Neuronal stem cell (in vitro differentiated cells): ENCODE measurements around the gene RRAD.

Experiments
- DNase-seq: peaks from one replicate; pipeline ENCODE4 v3.0.0-alpha.2; 2013; ENCODE audit warnings: low spot score
- H2AFZ ChIP-seq: one replicate; pipeline ENCODE4 v1.6.1; 2013; ENCODE audit warnings: mild to moderate bottlenecking, low read length, inconsistent platforms
- H2AK5ac ChIP-seq: 2 replicates; pipeline ENCODE4 v1.6.1; 2013; ENCODE audit warnings: low read depth, mild to moderate bottlenecking, inconsistent platforms, low read length, moderate library complexity, mixed read lengths
- H2BK120ac ChIP-seq: 2 replicates; pipeline ENCODE4 v1.6.1; 2013; ENCODE audit warnings: low read depth, mild to moderate bottlenecking, inconsistent platforms, low read length, moderate library complexity, mixed read lengths
- H2BK12ac ChIP-seq: one replicate; pipeline ENCODE4 v1.6.1; 2013; ENCODE audit warnings: low read length, inconsistent platforms
- H2BK15ac ChIP-seq: 2 replicates; pipeline ENCODE4 v1.6.1; 2013; ENCODE audit warnings: mild to moderate bottlenecking, low read length, inconsistent platforms, mixed read lengths
- H2BK5ac ChIP-seq: one replicate; pipeline ENCODE4 v1.6.1; 2013; ENCODE audit warnings: inconsistent platforms, mild to moderate bottlenecking, low read length, moderate library complexity
- H3K14ac ChIP-seq: one replicate; pipeline ENCODE4 v1.6.1; 2013; ENCODE audit warnings: low read length, inconsistent platforms
- H3K18ac ChIP-seq: 2 replicates; pipeline ENCODE4 v1.6.1; 2013; ENCODE audit warnings: low read length, inconsistent platforms
- H3K23ac ChIP-seq: 2 replicates; pipeline ENCODE4 v1.6.1; 2013; ENCODE audit warnings: low read depth, mild to moderate bottlenecking, mixed read lengths, low read length, inconsistent platforms; ENCODE audit not compliant: poor library complexity
- H3K27ac ChIP-seq: replicated peaks from 3 replicates; pipeline ENCODE4 v1.5.1; 2013; ENCODE audit warnings: low read length, inconsistent platforms
- H3K27me3 ChIP-seq, 3 experiments: 2 replicates each; pipeline ENCODE4 v1.6.1; 2013; ENCODE audit warnings: low read length in 3 of 3, mild to moderate bottlenecking in 2 of 3, inconsistent platforms in 1 of 3, low read depth in 1 of 3, mixed read lengths in 1 of 3, moderate library complexity in 1 of 3; ENCODE audit not compliant: control insufficient read depth in 3 of 3, insufficient read depth in 3 of 3
- H3K36me3 ChIP-seq, 2 donors: replicated peaks in 1 of 2; 2 replicates each; pipeline ENCODE4 v1.6.1; 2013; ENCODE audit warnings: low read length in 2 of 2; ENCODE audit not compliant: control insufficient read depth in 2 of 2, insufficient read depth in 2 of 2
- H3K4ac ChIP-seq: 2 replicates; pipeline ENCODE4 v1.6.1; 2013; ENCODE audit warnings: inconsistent platforms, mild to moderate bottlenecking, low read length, moderate library complexity
- H3K4me1 ChIP-seq, 2 donors: 1 replicate in 1 of 2; 2 replicates in 1 of 2; pipeline ENCODE4 v1.6.1; 2013; ENCODE audit warnings: low read length in 2 of 2, low read depth in 1 of 2; ENCODE audit not compliant: control insufficient read depth in 2 of 2, insufficient read depth in 1 of 2
- H3K4me2 ChIP-seq: one replicate; pipeline ENCODE4 v1.6.1; 2013; ENCODE audit warnings: mild to moderate bottlenecking, low read length, inconsistent platforms; ENCODE audit not compliant: insufficient read depth, poor library complexity, severe bottlenecking
- H3K4me3 ChIP-seq, 2 donors: 2 replicates each; pipeline ENCODE4 v1.5.1; 2013; ENCODE audit warnings: low read length in 2 of 2, mild to moderate bottlenecking in 2 of 2, inconsistent platforms in 1 of 2, moderate library complexity in 1 of 2
- H3K79me1 ChIP-seq: one replicate; pipeline ENCODE4 v1.6.1; 2013; ENCODE audit warnings: low read depth, mild to moderate bottlenecking, inconsistent platforms, low read length, moderate library complexity
- H3K9ac ChIP-seq: one replicate; pipeline ENCODE4 v1.6.1; 2013; ENCODE audit warnings: mild to moderate bottlenecking, low read depth, low read length, inconsistent platforms; ENCODE audit not compliant: poor library complexity
- H3K9me3 ChIP-seq, 2 donors: replicated peaks in 1 of 2; 2 replicates each; pipeline versions ENCODE3 to v1.6.1; 2013; ENCODE audit warnings: low read length in 2 of 2, mild to moderate bottlenecking in 2 of 2, inconsistent platforms in 1 of 2, low read depth in 1 of 2, mixed read lengths in 1 of 2, moderate library complexity in 1 of 2; ENCODE audit not compliant: control insufficient read depth in 2 of 2, insufficient read depth in 1 of 2
- H4K8ac ChIP-seq: one replicate; pipeline ENCODE4 v1.6.1; 2013; ENCODE audit warnings: low read depth, mild to moderate bottlenecking, inconsistent platforms, low read length, moderate library complexity
- H4K91ac ChIP-seq: one replicate; pipeline ENCODE4 v1.6.1; 2013; ENCODE audit warnings: low read length, low read depth, mild to moderate bottlenecking, inconsistent platforms; ENCODE audit not compliant: poor library complexity
- WGBS, 2 donors: extraction: QIAGEN DNeasy Blood & Tissue Kit; methylation state at CpG; one replicate each; pipeline ENCODE4 v1.1.7; 2013; ENCODE audit warnings: missing lambda C conversion rate in 2 of 2, mixed read lengths in 1 of 2; ENCODE audit not compliant: insufficient read length in 2 of 2, insufficient replicate concordance in 1 of 2; ENCODE audit errors: extremely low coverage in 2 of 2; 5-methylcytosine and 5-hydroxymethylcytosine counted together

RRAD gene

DNA sequence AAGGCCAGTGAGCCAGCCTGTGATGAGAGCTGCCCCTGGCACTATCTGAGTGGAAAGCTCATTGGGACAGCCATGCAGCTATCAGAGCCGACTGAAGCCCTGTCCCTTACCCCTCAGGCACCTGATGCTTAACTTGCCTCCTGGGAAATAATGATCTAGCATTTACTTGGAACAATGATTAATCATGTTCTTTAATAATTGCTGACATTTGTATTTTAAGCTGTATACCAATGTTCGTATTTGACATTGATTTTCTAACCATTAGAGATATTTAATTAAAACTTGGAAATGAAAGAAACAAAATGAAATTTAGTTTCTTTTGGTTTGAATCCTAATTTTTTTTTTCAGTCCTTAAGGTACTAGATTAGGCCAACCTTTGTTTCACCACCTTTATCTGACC, 34.5 kb downstream of the RRAD start:
- Histone ChIP-seq H2BK12ac (no peak overlapping the region), H3K36me3 (peaks cover 4 to 15% of the 10 kb centered on the region in 2 donors), H4K8ac (no peak overlapping the region), H3K14ac (no peak overlapping the region), H3K27ac (no peak overlapping the region), H2AK5ac (no peak overlapping the region), H3K4me2 (no peak overlapping the region), H2BK120ac (no peak overlapping the region), H2BK5ac (no peak overlapping the region), H3K4me3 (no peak overlapping the region), H3K18ac (no peak overlapping the region), H3K79me1 (no peaks in the 10 kb centered on the region), H2BK15ac (no peak overlapping the region), H2AFZ (no peak overlapping the region), H3K23ac (no peak overlapping the region), H3K4me1 (no peaks in the 10 kb centered on the region), H3K4ac (no peak overlapping the region), H3K27me3 (peaks cover 0 to 2% (median 0%) of the 10 kb centered on the region in 3 experiments), H4K91ac (no peak overlapping the region), H3K9ac (no peak overlapping the region), H3K9me3 (no peaks in the 10 kb centered on the region)
- WGBS, 2 donors, result no CpG with 5 or more reads among the region's 2 CpGs
- DNase-seq, result no peak

DNA sequence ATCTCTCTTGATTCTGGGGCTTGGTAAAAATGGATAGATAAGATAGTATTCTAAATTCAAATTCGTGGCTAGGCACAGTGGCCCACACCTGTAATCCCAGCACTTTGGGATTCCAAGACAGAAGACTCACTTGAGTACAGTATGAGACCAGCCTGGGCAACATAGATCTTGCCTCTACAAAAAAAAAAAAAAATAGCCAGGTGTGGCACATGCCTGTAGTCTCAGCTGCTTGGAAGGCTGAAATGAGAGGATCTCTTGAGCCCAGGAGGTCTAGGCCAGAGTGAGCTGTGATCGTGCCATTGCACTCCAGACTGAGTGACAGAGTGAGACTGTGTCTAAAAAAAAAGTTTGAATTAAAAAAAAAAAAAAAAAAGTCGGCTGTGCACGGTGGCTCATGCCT, 35.7 kb downstream of the RRAD start:
- H3K27me3 ChIP-seq, result no peaks in the 10 kb centered on the region
- no peak overlapping the region for H2BK12ac ChIP-seq
- H3K36me3 ChIP-seq, result peaks cover 14 to 26% of the 10 kb centered on the region in 2 donors
- H3K79me1 ChIP-seq, result no peaks in the 10 kb centered on the region
- H2BK5ac ChIP-seq, result no peak overlapping the region
- WGBS, 2 donors, result no CpG with 5 or more reads among the region's 4 CpGs
- DNase-seq, result no peak
- no peak overlapping the region for H2AK5ac ChIP-seq
- H2BK15ac ChIP-seq, result no peak overlapping the region
- H3K4me3 ChIP-seq, result no peak overlapping the region
- H3K9me3 ChIP-seq, result peaks cover 0 to 3% of the 10 kb centered on the region in 2 donors
- H2AFZ ChIP-seq, result no peak overlapping the region
- no peak overlapping the region for H3K9ac ChIP-seq
- no peak overlapping the region for H3K23ac ChIP-seq
- no peaks in the 10 kb centered on the region for H3K4me1 ChIP-seq
- H3K4me2 ChIP-seq, result no peak overlapping the region
- no peak overlapping the region for H2BK120ac ChIP-seq
- H3K27ac ChIP-seq, result no peak overlapping the region
- no peak overlapping the region for H3K18ac ChIP-seq
- H3K4ac ChIP-seq, result no peak overlapping the region
- H4K8ac ChIP-seq, result no peak overlapping the region
- H3K14ac ChIP-seq, result no peak overlapping the region
- H4K91ac ChIP-seq, result no peak overlapping the region

DNA sequence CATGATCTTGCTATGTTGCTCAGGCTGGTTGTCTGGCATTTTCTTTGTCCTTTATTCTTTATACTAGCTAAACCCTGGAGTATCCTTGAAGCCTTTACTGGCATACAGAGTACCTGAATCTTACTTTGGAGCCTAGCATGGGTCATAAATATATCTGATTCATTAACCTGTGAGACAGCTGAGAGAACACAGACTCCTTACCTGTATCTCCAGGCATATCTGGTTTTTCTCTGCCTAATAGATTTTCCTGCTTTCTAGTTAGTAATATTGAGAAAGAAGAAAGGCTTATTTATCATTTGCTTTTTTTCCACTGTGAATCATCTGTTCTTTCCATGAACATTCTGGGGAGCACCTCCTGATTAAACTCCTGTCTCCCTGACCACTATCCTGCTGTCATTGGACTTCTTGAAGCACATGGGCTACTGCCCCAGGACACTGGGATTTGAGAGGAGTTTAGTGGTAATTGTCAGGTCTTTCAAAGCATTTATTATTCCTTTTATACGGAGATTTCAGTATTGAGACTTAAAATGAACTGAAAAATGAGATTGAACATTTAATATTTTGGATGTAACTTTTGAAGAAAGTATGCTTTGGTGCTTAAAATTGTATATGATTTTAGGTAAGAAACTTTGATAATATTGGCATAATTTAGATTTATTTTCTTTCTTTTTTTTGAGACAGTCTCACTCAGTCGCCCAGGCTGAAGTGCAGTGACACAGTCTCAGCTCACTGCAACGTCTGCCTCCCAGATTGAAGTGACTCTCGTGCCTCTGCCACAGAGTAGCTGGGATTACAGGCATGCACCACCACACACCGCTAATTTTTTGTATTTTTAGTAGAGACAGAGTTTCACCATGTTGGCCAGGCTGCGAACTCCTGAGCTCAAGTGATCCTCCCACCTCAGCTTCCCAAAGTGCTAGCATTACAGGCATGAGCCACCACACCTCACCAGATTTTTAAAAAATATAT, 36.4 kb downstream of the RRAD start:
- Histone ChIP-seq H2BK120ac (no peak overlapping the region), H3K18ac (no peak overlapping the region), H2BK15ac (no peak overlapping the region), H3K9me3 (peaks cover 0 to 3% of the 10 kb centered on the region in 2 donors), H3K27ac (no peak overlapping the region), H3K36me3 (peaks cover 19 to 32% of the 10 kb centered on the region in 2 donors), H3K23ac (no peak overlapping the region), H2AFZ (no peak overlapping the region), H3K79me1 (no peaks in the 10 kb centered on the region), H3K4me3 (no peak overlapping the region), H4K91ac (no peak overlapping the region), H2BK12ac (no peak overlapping the region), H2AK5ac (no peak overlapping the region), H3K4me1 (no peaks in the 10 kb centered on the region), H3K9ac (no peak overlapping the region), H3K14ac (no peak overlapping the region), H3K4ac (no peak overlapping the region), H3K4me2 (no peak overlapping the region), H4K8ac (no peak overlapping the region), H2BK5ac (no peak overlapping the region), H3K27me3 (no peaks in the 10 kb centered on the region)
- no peak for DNase-seq
- no CpG with 5 or more reads among the region's 6 CpGs for WGBS, 2 donors

DNA sequence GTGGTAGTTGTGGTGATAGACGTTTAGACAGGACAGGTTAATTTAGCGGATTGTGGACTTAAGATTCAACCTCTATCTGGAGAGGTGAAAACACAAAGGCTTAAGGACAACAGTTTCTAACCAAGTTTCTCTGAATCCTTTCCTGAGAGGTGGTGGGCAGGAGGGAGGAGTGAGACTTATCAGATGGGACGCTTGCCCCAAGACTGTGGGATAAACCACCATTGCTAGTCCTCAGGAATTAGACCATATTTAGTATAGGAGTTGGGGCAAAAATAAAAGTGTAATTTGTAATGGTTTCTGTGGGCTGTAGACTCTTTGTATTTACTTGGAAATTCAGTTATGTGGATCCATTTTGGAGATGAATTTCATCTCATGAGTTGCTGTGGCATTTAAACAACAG, 38.4 kb downstream of the RRAD start:
- Histone ChIP-seq H3K23ac (no peak overlapping the region), H3K4ac (no peak overlapping the region), H2AK5ac (no peak overlapping the region), H2BK5ac (no peak overlapping the region), H3K4me1 (no peaks in the 10 kb centered on the region), H2AFZ (no peak overlapping the region), H3K4me2 (no peak overlapping the region), H2BK15ac (no peak overlapping the region), H3K9me3 (peaks cover 0 to 3% of the 10 kb centered on the region in 2 donors), H4K91ac (no peak overlapping the region), H3K18ac (no peak overlapping the region), H3K79me1 (peaks cover 2% of the 10 kb centered on the region), H3K36me3 (peaks cover 21 to 35% of the 10 kb centered on the region in 2 donors), H4K8ac (no peak overlapping the region), H3K27me3 (no peaks in the 10 kb centered on the region), H2BK12ac (no peak overlapping the region), H3K4me3 (no peak overlapping the region), H3K14ac (no peak overlapping the region), H2BK120ac (no peak overlapping the region), H3K9ac (no peak overlapping the region), H3K27ac (no peak overlapping the region)
- whole genome bisulfite sequencing, 2 donors, result no CpG with 5 or more reads among the region's 3 CpGs
- no peak for DNase-seq
